8988T (cell line): Measurements from ENCODE around the gene PPP1R14B.
A peak's percentile ranks its signal among the peaks of the same experiment; 100 is the strongest.

ENCODE experiments used
- DNase-seq: peaks from one replicate; pipeline ENCODE4 v3.0.0; 2011

Gene PPP1R14B

DNA sequence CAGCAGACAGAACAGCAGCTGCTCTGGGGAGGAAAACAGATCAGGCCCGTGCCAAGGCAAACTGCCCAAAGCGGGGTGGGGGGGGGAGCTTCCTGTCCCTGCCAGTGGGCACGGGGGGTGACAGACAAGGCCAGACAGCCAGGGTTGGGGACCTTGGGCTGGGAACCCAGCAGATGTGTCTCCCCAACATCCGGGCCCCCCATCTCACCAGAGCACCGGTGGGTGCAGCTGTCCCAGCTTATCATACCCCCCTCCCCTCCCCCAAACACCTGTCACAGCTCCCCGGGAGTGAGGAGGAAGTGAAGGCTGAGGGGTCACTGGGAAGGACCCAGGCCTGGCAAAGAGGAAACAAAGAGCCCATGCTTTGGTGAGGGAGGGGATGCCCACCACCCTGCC, 1.3 kb downstream of the PPP1R14B start:
- no peak for DNase-seq

DNA sequence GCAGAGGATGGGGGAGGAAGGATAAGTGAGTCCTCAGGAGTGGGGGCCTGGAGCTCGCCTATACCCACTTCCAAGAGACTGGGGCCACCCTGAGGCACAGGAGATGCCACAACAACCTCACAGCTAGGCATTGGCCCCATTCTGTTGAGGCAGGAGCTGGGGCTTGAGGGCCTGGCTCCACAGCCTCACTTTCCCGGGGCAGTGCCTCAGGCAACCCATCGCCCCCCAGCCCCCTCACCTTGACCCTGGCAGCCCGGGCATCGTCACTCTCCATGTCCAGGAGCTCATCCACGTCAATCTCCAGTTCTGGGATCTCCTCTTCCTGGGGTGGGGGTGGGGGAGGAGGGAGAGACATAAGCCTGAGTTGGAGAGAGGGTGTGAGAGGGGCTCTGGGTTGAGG, 1.8 kb downstream of the PPP1R14B start:
- no peak for DNase-seq

DNA sequence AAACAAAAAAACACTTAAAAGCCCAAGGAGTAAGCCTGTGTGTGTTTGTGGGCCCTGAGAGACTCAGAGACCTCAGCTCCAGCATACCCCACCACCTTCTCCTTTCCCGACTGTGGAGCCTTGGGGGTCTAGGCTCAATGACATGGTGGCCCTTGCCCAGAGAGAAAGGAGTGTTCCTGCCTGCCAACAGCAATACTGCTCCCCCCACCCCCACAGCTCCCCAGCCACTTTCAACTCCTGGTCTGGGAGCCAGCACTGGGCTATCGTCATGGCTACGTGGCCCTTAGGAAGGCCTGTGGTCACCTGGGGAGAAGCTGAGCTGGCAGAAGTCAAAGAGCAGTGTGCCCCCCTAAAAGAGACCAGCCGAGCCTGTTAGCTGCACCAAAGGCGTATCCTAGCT, 2.6 kb downstream of the PPP1R14B start:
- no peak for DNase-seq

DNA sequence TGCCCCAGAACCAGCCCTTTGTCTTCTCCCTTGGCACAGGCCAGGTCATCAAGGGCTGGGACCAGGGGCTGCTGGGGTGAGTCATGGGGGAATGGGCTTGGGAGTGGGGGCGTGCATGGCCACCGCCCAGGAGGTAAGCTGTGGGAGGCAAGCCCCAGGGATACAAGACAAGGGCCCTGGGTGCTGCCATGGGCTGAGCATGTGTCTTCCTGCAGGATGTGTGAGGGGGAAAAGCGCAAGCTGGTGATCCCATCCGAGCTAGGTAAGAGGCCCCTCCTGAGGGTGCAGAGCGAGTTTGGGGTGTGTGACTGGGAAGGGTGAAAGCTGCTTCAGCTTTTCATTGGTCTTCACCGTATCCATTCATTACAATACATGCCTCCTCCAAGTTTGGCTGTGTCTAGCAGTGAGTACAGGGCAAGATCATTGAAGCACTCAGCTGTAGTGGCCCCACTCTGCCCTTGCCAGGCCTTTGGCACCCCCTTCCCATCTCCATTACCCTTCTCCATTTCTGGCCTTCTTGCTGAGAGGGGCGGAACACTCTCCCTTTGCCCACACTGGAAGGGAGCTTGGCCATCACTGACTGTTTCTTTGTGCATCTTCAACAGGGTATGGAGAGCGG, 3.4 kb downstream of the PPP1R14B start:
- DNase-seq: no peak

DNA sequence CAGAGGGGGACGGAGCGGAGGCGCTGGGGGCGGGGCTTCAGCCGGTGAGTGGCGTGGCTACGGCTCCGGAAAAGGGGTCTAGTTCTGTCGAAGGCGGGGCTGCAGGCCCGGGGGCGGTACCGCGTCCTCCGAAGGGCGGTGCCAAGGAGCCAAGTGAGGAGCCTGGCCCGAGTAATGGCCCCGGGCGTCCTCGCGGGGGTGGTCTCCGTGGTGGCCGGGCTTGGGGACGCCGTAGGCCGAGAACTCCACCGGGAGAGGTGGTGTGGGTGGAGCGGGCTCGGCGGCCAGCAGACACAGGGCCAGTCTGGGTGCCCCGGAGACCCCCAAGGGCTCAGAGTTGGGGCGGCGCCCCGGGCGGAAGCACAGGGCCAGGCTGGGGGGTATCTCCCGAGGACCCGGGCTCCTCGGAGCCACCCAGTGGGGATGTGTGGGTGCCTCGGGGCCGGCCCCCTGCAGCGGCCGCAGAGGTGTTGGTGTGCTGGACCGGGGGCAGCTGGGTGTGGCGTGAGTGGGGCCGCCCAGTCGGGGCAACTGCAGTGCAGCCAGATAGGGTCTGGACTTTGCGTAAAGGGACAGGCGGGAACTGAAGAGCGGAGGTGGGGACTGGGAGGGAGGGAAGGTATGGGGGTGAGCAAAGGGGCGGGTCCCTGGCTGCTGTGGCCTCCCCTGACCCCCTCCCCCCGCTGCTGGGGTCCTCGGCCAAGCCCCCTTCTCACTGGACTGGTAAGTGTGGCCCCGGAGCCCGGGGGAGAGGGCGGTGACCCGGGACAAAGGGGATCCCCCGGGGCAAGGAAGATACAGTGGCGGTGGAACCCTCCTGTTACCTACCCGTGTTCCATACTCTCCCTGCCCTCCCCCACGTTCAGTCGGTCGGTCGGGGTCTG, 5.0 kb downstream of the PPP1R14B start:
- DNase-seq: peak; percentile 97

DNA sequence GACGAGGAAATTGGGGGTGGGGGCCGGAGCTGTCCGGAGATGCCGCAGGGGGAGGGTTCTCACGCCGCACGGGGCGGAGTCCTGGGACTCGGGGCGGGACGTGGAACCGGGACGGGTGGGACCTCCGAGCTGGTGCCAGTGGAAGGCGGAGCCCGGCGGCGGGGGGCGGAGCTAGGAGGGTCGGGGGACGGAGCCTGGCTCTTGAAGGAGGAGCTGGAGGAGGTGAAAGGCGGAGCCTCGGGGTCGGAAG, 5.6 kb downstream of the PPP1R14B start:
- DNase-seq: no peak

DNA sequence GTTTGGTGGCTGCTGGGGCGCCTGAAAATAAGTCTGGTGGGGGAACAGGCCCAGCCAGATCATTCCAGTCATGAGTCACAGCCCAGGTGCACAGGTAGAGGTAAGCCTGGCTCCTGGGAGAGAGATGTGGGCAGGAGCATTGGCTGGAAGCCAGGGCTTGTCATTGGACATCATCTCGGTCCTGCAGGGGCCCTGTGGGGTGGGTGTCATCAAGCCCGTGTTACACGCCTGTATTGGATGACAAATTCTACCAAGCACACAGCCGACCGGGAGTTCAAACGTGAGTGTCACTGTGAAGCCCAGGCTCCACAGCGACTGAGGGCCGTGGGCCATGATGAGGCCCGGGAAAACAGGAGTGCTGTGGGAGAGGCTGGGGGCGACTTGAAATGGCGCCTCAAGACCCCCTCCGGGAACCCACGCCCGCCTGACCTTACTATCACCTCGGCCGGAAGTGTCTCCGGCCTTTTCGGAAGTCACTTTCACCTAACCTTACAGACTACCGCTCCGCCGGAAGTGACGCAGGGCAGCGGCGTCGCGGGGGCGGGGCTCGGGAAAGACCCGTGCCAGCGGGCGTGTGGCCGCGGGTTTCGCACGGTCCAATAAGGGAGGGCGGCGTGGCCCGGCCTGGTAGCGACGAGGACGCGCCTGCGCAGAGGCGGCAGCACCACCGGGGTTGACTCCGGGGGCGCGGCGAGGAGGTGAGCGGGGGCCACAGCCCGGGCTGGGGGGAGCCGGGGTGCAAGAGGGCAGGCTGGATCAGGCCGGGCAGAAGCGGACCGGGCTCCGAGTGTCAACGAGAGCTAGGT, 6.1 kb downstream of the PPP1R14B start, which contains the start of gene FKBP2:
Gene FKBP2 (plus strand): TSS at position 661 of the 806 bp plus-strand sequence. CDS start 1,293 bp downstream, outside the sequence.
- peak; percentile 100 for DNase-seq

DNA sequence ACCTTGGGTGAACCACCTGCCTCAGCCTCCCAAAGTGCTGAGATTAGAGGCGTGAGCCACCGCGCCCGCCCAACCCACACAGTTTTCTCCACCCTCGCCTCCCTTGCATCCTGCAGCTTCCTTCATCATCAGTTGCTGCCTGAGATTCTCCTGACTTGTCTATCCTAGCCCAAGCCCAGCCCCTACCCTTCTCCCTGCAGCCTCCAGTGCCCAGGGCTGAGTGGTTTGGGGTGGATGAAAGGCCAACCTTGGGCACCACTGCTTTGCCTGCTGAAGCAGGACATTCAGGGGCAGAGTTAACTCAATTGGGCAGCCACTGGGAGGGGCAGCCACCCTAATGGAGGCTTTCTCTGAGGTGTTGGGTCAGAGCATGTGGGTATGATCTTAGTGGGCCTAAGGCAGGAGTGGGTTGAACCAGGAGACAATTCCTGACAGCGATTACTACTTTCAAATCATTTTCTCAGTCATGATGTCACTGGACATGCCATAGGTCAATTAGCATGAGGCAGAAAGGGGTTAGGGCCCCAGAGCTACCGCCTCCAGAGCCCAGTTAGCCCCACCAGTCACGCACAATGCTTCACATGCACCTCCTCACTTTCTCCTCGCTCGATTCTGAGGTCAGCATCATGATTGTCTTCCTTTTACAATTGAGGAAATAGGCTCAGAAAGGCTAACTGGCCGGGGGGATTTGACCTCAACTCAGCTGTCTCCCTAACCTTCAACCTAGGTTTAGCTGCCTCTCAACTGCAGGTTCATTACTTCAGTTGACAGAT, 6.9 kb downstream of the PPP1R14B start:
- no peak for DNase-seq

DNA sequence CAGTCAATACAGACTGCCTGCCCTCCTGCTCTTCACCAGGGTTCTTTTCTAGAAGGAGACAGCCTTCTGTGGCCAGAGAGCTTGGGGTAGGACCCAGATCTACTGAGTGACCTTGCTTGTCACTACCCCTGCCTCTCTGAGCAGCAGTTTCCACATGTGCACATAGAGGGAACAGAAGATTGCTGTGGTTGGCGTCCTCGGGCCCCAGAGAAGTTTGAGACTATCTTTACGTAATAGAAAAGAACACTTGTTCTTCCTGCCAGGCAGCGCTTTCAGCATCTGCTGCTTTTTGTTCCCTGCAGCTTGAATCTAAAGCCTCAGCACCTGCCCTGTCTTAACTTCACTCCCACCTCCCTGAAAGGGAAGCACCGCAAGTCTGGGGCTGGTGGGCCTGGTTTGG, 7.7 kb downstream of the PPP1R14B start:
- DNase-seq: no peak

DNA sequence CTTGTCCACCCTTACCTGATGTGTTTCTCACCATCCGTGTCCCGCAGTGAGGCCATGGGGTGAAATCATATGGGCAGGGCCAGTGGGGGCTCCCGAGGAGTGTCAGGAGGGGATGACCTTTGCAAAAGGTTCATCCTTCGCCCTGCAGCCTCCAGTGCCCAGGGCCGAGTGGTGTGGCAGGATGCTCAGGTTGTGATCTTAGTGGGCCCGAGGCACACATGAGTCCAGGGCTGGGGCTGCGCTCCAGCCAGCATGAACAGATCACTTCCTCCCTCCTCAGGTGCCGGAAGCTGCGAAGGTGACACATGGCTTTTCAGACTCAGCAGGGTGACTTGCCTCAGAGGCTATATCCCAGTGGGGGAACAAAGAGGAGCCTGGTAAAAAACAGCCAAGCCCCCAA, 8.7 kb downstream of the PPP1R14B start:
- no peak for DNase-seq

DNA sequence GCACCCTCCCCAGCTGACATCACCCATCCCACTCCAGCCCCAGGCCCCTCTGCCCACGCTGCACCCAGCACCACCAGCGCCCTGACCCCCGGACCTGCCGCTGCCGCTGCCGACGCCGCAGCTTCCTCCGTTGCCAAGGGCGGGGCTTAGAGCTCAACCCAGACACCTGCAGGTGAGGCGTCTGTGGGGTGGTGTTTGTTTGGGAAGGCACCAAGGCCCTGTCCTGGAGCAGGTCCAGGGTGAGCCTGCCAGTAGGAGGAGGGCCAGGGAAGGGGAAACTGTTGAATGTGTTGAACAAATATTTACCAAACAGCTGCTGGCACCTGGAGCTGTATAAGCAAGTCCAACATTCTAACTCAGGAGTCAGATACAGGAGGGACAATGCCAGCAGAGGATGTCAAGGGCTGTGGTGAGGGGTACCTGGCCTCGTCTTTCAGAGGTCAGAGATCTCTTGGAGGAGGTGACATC, 9.2 kb downstream of the PPP1R14B start:
- DNase-seq: no peak

DNA sequence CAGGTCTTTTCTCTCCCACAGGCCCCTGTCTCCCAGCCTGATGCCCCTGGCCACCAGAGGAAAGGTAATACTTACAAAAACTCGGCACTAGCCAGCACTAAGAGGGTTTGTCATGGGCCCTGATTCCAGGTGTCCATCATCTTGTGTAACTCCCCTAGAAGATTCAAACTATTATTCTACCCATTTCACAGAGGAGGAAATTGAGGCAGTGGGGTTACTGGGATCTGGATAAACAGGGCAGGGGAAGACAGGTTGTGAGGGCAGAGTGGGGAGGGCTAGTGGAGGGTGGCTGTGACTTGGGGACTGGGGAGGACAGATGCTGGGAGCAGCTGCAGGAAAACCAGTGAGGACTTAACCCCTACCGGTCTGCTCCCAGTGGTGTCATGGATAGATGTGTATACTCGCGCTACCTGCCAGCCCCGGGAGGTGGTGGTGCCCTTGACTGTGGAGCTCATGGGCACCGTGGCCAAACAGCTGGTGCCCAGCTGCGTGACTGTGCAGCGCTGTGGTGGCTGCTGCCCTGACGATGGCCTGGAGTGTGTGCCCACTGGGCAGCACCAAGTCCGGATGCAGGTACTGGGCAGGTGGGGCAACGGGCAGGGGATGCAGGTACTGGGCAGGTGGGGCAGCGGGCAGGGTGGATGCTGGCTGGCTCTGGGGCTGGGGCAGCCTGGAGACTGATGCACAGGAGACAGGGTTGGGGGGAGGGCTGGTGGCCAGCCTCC, 11.1 kb downstream of the PPP1R14B start:
- no peak for DNase-seq

DNA sequence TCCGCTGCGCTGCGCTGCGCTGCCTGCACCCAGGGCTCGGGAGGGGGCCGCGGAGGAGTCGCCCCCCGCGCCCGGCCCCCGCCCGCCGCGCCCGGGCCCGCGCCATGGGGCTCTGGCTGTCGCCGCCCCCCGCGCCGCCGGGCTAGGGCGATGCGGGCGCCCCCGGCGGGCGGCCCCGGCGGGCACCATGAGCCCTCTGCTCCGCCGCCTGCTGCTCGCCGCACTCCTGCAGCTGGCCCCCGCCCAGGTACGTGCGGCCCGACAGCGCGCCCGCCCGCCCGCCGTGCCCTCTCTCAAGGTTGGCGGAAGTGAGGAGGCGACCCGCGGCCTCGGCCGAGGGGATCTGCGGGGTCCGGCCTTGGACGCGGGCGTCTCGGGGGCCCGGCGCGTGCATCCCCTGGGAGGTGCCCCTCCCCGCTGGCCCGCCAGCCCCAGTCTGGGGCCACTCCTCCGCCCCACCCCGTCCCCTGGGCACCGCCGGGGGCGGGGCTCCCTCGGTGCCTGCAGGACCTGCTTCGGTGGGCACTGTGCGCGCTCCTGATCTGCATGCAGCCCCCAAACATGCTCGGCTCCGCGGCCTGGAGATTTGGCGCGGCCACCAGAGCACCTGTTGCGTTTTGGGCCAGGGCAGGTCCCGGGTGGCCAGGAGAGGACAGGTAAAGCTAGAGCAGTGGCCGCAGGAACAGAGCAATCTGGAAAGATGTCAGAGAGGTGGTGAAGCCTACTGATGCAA, 11.9 kb downstream of the PPP1R14B start:
- peak; percentile 91 for DNase-seq

DNA sequence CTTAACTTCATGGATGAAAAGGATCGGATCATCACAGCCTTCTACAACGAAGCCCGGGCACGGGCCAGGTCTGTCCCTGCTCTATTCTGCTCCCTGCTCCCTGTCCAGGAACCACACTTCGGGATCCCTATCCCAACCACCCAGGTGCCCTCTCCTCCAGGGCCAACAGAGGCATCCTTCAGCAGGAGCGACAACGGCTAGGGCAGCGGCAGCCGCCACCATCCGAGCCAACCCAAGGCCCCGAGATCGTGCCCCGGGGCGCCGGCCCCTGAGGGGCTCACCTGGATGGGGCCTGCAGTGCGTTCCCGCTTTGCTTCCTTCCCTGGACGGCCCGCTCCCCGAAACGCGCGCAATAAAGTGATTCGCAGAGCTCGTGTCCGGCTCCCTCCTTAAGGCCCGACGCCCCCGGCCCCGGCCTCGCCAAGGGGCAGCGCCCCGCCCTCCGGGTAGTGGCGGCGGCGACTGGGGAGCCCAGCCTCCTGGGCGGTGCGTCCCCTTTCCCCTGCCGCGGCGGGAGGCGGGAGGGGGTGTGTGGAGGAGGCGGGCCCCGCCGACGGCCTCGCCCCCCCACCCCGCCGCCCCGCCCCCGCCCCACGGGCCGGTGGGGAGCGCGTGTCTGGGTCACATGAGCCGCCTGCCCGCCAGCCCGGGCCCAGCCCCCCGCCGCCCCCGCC, 12.7 kb downstream of the PPP1R14B start, which contains the start of gene VEGFB:
Gene VEGFB (plus strand): TSS at position 672 of the 674 bp plus-strand sequence. CDS start 250 bp downstream, outside the sequence.
- peak; percentile 86 for DNase-seq

DNA sequence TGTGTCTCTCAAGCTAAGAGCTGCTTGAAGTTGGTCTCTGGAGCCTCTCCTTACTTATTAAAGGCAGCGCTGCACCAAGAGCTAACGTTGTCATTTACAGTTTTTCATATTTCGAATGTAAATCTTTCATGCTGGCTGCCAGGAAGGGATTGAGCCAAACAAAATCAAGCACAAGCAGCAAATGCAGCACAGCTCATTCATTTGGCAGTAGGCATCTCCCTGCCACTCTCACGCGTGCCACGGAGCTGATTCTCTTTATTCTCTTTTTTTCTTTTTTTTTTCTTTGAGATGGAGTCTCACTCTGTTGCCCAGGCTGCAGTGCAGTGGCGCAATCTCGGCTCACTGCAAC, 13.8 kb downstream of the PPP1R14B start:
- DNase-seq: no peak

DNA sequence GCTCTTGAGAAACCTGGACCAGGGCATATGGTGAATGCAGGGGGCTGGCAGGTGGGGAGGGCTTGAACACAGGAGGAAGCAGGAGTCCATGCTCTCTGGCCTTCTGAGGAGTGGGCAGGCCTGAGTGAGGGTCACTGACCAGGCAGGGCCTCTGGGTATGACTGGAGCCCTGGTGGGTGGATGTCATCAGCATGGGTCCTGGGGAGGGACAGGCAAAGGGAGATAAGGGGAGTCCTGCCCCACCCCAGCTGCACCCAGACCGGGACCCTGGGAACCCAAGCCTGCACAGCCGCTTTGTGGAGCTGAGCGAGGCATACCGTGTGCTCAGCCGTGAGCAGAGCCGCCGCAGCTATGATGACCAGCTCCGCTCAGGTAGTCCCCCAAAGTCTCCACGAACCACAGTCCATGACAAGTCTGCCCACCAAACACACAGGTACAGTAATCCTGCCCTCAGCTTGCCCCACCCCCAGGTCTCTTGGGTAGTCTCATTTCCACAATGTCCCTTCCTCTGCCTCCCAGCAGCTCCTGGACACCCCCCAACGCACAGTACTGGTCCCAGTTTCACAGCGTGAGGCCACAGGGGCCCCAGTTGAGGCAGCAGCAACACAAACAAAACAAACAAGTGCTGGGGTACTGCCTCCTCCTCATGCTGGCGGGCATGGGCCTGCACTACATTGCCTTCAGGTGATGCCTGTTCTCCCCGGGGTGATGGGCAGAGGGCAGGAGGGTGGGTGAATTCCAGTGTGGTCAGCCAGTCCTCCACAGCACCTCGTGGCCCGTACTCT, 14.4 kb downstream of the PPP1R14B start:
- DNase-seq: no peak

DNA sequence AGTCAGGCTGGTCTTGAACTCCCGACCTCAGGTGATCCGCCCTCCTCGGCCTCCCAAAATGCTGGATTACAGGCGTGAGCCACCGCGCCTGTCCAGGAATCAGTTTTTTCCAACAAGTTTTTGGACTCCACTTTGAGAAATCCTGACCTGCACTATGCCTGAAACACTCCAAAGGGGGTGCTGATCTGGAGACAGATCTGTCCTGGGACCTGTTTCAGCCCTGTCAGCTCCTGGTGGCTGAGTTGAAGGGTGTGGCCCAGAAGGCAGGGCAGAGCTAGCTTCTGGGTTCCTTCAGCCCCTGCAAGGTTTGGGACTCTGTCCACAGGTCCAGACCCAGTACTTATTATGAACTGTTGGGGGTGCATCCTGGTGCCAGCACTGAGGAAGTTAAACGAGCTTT, 15.2 kb downstream of the PPP1R14B start:
- DNase-seq: no peak

DNA sequence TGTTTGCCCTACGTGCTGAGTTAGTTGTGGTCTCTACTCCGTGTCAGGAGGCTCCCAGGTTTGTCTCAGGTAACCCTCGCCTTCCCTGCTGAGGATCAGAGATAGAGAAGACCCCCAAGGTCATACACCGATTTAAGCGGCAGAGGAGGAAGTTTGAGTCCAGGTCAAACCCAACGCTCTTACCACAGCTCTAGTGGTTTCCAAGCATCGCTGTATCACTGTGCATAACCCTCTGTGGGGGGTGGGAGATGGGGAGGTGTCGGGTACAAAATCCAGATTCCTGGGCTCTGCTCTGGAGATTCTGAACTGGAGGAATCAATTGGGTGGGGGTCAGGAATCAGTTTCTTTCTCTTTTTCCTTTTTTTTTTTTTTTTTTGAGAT, 15.8 kb downstream of the PPP1R14B start:
- no peak for DNase-seq

DNA sequence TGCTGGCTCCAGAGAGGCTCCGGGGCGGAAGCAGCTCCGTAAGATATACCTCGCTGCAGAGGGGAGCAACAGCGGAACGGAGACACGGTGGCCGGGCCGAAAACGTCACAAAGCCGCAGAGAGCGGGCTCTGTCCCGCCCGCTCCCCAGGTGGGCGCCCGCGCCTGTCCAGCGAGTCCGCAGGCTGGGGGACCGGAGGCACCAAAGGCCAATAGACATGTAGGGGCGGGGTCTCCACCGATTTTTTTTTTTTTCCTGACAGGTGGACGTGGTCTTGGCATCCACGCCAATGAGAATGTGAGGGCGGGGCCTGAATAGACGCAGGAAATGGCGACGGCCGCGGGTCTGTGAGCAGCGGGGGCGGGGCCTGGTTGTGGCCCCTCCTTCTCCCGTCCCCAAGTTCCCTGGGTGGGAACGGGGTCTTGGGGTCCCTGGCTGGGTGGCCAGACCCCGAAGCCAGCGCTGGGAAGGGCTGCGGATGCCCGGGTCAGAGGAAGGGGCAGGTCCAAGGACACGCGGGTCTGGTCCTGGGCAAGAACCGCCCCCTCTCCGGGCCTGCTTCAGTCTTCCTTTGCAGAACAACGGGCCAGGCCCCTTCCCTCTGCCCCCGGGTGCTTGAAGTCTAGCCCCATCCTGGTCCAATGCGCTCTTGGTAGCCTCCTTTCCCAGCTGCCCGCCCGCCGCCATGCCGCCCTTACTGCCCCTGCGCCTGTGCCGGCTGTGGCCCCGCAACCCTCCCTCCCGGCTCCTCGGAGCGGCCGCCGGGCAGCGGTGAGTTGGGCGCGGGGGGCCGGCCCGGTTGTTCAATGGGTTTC, 16.4 kb downstream of the PPP1R14B start, which contains the start of gene DNAJC4:
Gene DNAJC4 (plus strand): TSS at position 378 of the 814 bp plus-strand sequence. CDS start 307 bp downstream, at position 685.
- DNase-seq: peak; percentile 89
